HG02943 (cell line): ENCODE measurements around the gene TSR3.

Experiments
- ATAC-seq: cut with Tn5 transposase; IDR thresholded peaks from one replicate; pipeline ENCODE4 v1.9.1; 2021; ENCODE audit warnings: mild to moderate bottlenecking, low read depth, moderate library complexity; ENCODE audit not compliant: unreplicated experiment

The TSR3 gene

DNA sequence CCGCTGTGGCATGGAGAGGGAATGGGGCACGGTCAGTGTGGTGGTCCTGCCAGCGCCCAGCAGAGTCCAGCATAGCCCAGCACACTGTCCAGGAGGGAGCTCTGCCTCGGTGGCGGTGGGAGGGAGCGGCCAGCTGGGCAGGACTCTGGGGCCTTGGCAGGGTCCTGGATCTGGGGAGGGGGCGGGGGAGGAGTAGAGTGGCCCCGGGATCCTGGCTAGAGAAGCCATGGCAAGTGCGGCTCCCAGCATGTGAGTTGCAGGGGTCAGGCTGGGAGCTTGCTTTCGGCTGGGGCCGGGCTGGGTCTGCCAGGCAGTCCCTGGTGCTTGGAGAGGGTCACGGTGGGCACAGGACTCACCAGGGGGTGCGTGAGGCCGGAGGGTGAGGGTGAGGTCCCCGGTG lies 3.9 kb upstream of the TSR3 start:
- no peak for ATAC-seq

DNA sequence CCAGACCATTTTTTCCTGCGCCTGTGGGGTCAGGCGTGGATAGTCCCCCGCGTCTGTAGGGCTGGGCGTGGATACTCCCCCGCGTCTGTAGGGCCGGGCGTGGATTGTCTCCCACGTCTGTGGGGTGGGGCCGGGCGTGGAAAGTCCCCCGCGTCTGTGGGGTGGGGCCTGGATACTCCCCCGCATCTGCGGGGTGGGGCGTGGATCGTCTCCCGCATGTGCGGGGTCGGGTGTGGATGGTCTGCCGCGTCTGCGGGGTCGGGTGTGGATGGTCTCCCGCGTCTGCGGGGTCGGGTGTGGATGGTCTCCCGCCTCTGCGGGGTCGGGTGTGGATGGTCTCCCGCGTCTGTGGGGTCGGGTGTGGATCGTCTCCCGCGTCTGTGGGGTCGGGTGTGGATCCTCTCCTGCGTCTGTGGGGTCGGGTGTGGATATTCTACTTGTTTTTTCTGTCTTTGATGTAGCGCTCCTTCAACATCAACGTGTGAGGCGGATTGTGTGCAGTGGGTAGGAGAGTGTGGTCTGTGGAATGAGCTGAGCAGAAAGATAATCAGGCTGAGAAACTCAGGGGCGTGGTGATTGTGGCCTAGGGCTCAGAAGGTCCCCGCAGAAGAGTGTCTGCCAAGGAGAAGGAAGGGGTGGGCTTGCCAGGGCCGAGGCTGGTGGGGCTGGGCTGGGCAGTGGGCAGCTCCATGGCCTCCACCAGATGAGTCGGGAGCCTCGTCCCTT lies 3.3 kb upstream of the TSR3 start:
- ATAC-seq: no peak

GRCh38 chr16:1351215-1351581 lies 480 bp downstream of the TSR3 start:
- no peak for ATAC-seq

DNA sequence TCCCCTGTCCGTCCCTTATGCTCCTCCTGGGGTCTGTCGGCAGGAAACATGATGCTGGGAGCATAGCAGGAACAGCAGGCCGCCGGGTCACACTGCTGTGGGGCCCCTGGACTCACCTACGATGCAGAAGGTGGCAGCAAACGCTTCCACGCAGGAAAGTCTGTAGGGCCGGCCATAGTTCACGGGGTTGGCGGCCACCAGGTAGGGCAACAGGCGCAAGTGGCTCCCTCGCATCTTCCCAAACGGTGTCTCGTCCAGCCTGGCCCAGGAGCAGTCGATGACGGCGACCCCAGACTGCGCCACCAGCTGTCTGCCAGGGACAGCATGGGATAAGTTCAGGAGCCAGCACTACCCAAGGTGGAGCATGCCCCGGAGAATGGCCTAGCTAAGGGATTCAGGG lies 987 bp downstream of the TSR3 start:
- no peak for ATAC-seq

- no peak for ATAC-seq
Measured at GRCh38 chr16:1349951-1350350, 1.7 kb downstream of the TSR3 start.

DNA sequence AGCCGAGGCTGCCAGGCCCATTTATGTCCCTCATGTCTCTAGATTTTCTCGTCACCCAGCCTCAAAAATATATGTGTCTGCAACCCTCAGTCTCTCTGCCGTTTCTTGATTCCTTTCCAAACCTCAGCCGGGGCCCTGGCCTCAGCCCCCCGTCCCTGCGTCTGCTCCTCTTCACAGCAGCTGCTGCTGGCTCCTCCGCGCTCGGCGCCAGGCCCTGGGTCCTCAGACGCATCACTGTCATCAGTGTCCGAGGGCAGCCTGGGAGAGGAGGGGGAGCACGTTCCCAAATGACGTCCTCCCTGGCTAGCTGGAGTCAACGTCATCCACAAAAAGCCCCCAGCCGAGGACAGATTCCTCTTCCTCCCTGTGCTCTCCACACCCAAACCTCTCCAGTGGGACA lies 2.3 kb downstream of the TSR3 start:
- no peak for ATAC-seq

GRCh38 chr16:1348926-1349325 lies 2.8 kb downstream of the TSR3 start:
- ATAC-seq: no peak

GRCh38 chr16:1348441-1348840 lies 3.2 kb downstream of the TSR3 start:
- no peak for ATAC-seq

DNA sequence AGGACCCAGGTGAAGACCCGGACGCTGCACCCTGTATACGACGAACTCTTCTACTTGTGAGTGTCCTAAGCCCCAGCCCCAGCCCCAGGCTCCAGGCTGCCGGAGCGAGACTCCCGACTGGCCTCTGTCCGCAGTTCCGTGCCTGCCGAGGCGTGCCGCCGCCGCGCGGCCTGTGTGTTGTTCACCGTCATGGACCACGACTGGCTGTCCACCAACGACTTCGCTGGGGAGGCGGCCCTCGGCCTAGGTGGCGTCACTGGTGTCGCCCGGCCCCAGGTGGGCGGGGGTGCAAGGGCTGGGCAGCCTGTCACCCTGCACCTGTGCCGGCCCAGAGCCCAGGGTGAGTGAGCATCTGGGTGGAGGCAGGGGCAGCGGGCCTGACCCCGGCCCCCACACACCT lies 3.7 kb downstream of the TSR3 start:
- ATAC-seq: no peak

GRCh38 chr16:1347286-1347855 lies 4.3 kb downstream of the TSR3 start:
- ATAC-seq: no peak

GRCh38 chr16:1346422-1347285 lies 5.0 kb downstream of the TSR3 start:
- ATAC-seq: no peak

DNA sequence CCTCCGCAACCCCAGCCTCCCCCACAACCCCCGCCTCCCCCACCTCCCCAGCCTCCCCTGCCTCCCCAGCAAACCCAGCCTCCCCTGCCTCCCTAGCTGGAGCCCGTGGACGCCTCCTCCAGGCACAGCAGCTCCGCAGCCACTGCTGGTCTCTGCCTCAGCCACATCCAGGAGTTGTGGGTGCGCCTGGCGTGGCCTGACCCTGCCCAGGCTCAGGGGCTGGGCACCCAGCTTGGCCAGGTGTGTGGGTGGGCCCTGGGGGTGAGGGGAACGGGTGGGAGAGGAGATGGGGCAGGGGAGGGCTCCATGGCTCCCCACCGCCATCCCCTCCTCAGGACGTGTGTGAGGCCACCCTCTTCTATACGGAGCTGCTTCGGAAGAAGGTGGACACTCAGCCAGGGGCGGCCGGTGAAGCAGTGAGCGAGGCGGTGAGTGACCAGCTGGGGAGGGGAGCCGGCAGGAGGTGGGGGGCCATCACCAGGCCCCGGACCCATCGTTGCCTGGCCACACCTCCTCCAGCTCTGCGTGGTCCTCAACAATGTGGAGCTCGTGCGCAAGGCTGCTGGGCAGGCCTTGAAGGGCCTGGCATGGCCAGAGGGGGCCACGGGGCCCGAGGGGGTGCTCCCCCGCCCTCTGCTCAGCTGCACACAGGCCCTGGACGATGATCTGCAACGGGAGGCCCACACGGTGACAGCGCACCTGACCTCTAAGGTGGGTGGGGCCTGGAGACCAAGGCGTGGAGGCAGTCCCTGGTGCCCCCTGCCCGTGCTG lies 5.8 kb downstream of the TSR3 start:
- no peak for ATAC-seq

GRCh38 chr16:1345087-1345486 lies 6.6 kb downstream of the TSR3 start:
- no peak for ATAC-seq

- no peak for ATAC-seq
Measured at GRCh38 chr16:1344499-1344898, 7.2 kb downstream of the TSR3 start.

DNA sequence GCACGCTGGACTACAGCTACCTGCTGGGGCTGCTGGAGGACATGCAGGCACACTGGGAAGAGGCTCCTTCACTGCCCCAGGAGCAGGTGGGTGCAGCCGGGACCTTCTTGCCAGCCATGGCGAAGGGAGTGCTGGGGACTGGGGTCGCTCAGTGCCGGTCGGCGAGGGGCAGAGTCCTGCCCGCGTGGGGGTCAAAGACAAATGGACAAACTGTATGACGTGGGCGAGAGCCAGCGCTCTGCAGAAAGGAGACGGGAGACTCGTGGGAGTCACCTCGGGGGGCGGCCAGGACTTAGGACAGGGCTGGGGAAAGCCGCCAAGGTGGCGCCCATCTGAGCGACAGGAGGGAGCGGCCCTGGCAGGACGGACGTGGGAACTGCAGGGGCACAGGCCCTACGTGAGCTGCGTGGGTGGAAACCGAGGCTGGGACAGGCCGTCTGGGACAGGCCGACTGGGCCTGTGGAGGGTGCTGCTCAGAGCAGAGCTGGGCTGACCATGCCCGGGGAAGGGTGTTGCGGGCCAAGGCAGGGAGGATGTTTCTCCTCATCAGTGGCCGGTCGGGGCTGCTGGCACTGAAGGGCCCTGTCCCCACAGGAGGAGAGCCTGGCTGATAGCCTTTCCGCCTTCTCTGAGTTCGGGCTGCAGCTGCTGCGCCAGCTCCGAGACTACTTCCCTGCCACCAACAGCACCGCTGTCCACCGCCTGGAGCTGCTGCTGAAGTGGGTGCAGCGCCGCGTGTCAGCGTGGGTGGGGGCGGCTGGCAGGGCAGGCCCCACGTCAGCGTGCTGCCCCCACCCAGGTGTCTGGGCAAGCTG lies 8.0 kb downstream of the TSR3 start:
- no peak for ATAC-seq

- ATAC-seq: peak; percentile 86
Measured at GRCh38 chr16:1342526-1343427, 8.9 kb downstream of the TSR3 start.

GRCh38 chr16:1341495-1342420 lies 9.9 kb downstream of the TSR3 start:
- ATAC-seq: no peak
